Right renal pelvis (tissue), 4 donors: ENCODE measurements around the gene BCL11B. TPM values are rescaled to one million over a fixed set of nuclear protein-coding genes. Genes with fewer than 3 reads are reported as not detected.

Experiments used
- DNase-seq, 4 donors: peaks; one replicate each; pipeline ENCODE4 v3.0.0-alpha.2; 2013; ENCODE audit warnings: low read depth in 4 of 4, low spot score in 3 of 4, missing footprints in 1 of 4
- polyA plus RNA-seq, 4 donors: library from polyadenylated mRNA; unstranded; fragments of 120-200 nt; gene quantifications; one replicate each; pipeline ENCODE4 v1.2.1, GENCODE V29; 2013; ENCODE audit not compliant: insufficient read length in 4 of 4

Gene BCL11B
- polyA plus RNA-seq, 4 donors, result 2.3 to 2.6 (median 2.4) TPM

DNA sequence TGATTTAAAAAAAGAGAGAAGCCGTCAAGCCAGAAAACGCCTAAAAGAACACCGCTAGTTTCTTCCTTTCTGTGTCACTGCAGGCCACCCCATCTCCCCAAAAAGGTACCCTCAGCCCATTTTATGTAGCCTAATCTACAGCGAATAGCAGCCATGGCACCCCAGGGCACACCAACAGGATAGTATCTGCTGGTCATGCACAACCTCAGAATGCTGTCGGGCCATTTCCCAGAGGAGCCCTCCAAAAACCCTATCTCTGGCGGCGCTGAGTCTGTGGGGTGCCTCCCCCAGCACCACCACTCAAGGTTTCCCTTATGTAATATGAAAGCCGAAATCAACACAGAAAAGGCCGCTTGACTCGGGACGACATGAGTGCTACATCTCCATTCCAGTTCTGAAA lies 98.9 kb downstream of the BCL11B start:
- no peak for DNase-seq

DNA sequence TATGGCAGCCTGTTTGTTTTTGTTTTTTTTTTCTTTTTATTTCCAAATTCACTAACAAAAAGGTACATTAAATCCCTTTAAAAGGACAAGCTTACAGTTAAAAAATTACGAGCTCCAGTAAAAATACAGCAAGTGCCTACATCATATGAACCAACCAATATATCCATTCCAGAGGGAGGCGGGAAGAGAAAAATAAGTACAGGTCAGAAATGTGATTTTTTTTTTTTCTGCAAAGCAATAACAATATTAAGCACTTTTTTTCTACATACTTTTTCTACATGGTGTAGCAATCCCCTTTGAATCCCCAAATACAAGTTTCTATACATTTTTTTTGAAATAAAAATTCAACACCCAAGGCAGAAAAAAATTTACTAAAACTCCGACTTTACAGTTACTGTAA lies 100.6 kb downstream of the BCL11B start:
- DNase-seq, result no peak

DNA sequence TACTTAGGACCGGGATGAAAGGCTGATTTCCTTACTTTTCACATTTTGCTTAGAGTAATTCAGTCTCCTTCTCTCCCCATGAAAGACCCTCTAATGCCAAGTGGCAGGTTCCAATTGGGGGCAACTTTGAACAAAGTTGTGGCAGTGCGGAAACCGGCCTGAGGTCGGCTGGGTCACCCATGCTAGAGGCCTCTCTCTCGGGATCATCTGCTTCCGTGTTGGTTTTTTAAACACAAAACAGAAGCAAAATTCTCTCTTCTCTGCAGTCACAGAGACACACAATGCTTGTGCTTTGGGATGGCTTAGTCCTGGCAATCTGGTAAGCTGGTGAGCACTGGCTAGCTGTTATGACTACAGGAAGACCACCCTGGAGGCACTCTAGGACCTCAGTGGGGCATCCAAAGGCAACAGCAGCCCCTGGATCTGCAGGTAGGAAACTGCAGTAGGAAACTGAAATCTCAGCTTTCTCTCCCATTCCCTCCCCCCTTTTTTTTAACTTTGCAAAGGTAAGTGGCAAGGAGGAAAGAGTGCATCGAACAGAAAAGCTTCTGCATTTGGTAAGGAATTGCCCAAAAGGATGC lies 102.1 kb downstream of the BCL11B start:
- DNase-seq, result no peak

DNA sequence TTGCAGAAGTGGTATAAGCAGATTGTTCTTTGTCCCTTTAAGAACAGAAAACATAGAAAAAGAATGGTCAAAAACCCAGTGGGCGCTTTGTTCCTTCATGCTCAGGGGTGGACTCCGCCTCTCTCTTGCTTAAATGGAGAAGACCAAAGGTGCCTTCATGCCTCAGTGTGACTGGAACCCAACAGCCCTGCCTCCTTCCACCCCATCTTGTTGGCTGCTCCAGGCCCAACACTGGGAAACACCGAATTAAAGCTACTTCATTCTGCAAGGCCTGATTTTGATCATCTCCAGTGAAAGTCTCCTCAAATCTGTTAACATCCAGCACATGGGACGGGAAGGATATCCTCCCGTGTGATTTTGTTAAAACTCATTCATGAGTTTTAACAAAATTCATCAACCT lies 103.7 kb downstream of the BCL11B start:
- DNase-seq, result no peak

DNA sequence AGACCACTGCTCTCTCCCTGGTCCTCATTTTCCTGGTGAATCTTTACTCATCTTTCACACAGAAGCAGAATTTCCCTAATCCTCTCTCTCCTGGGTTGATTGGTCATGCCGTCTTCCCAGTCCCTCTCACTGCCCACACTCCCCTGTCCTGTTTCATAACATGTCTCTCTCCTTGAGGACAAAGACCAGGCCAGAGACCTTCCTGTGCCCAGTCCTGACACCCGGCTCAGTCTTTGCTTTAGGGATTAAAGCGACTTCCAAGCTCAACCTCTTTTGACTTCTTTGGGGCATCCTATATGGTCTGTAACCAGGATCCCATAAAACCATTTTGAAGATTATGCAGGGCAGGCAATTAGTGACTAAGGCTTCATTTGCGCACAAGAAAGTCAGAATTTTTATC lies 105.5 kb downstream of the BCL11B start:
- DNase-seq, result no peak

DNA sequence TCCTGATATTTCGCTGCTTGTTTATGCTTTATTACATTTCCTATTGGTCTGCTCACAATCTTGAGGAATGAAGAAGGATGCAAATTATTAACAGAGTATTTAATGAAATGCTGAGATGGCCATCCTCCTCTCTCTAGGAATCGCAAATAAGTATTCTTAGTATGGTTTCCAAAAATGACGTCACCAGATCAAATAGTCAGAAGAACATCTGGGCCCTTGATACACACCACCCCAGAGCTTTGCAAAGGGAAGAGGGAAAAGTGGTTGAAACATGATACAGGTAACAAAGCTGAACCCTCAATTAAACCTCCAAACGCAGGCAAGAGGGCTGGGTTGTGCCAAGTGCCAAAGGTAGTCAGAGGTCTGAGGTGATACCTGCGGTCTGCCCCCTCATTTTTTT lies 107.3 kb downstream of the BCL11B start:
- DNase-seq, result no peak

DNA sequence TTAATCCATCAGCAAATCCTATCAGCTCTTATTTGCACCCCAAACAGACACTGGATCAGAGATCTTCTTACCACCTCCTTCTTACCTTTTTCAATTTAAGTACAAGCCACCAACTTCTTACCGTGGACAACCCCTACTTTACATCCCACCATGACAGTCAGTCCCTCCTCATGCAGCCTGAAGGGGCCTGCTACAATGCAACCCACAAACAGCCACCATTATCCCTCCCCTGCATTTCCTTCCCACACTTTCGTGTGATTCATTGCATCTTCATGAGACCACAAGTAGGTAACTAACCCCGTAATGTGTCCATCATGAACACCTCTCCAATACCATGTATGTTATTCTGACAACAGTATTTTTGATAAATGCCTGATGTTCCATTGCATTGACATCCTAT lies 108.6 kb downstream of the BCL11B start:
- DNase-seq, result no peak

DNA sequence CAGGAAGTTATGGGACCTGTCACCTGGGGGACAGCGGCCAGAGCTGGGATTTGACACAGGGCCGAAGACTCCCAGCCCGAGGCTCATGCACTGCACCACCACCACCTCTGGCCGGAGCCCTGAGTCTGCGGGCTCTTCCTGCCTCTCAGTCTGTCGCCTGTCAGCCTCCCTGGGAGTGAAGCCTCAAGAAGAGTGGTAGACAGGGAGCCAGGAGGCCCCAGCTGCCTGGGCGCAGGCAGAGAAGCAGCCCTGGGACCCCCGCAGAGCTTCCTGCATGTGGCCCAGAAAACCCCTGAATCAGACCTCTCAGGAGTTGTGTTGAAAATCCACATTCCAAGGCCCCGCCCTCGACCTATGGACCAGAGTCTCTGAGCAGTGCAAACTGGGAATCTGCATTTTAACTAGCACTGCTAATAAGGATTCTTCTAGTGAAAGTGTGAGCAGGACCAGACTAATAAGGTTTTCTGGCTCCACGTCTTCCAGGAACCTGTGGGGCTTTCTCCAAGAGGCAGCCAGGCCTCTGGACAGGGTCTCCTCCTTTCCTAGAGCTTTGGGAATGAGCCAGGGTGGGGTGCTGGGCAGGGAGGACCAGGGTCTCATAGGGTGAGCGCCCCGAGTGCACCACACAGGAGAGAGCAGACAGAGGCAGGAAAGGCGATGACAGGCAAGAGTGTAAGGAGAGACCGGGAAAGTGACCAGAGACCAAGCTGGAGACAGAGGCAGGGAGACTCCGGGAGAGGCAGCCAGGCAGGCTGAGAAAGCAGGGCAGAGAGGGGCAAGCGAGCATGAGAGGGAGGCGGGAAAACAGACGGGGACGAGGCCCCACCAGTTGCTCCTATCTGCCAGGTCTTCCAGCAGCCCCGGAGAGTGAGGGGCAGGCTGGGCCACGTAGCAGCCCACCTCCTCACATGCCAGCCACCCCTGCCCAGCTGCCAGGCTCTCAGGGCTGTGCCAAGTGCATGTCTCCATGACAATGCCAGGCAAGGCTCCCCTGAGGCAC lies 112.4 kb downstream of the BCL11B start:
- no peak for DNase-seq

DNA sequence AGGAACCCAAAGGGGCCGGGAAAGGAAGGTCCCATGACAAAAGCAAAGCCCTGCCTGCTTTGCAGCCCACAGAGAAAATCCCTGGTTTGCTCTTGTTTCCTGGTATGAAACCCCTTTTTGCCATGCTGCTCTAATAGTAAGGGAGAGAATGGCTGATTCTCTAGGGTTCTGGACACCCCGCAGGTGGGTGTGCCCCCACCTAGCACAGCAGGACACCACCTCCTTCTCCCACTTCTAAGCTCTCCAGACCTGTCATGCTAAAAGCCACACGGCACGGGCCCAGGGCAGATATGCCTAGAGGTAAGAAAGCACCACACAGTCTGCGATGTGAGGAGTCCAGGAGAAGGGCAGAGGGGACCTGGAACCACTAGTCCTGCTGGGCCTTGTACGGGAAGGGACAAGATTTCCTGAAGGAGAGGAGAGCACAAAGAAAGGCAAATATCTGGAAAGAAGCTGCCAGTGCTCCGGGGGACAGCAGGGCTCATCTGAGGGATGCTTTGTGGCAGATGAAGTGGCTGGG lies 113.3 kb downstream of the BCL11B start:
- no peak for DNase-seq

DNA sequence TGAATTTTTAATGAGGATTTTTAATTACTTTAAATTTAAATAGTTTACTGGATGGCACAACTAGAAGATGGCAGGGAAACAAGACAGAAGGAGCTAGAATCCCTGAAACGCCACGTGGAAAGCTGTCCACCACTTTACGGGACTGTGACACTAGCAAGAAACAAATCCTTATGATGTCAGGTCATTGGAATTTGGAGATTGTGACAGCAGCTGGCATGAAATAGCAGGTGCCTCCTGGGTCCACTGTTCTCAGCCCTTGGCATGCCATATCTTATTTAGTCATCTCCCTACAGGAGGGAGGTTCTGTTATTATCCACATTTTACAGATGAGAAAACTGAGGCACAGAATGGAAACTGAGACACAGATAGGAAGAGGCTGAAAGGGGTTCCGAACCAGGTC lies 113.8 kb downstream of the BCL11B start:
- no peak for DNase-seq

DNA sequence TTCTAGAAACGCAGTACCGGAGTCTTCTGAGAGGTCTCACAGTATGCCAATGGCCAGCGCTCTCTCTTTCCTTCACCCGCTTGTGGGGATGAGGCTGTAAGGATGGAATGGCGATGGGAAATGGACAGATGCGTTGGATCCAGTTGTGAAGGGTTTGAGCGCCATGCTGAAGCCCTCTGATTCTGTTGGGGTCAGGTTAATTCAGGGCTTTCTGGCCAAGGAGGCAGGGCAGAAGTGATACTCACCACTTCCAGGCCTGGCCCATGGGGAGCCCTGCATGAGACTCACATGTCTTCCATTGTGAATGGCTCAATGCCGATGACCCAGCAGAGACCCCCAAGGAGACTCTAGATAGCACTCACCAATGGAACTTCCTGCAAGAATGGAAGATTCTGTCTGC lies 114.3 kb downstream of the BCL11B start:
- no peak for DNase-seq

DNA sequence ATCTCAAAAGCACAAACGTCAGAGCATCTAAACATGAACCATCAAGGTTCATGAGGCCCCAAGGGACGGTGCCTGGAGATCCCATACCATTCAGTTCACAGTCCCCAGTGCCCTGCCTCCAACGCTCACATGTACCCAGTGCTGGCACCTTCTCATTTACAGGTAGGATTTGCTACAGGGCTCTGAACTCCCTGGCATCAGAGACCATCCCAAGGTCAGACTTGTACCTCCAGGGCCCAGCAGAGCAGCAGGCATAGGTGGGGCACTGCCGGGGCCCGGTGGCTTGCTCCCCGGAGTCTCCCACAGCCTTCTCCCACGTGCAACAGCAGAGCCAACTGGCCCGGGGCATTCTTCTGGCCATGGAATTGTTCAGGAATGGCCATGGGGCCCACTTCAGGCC lies 114.8 kb downstream of the BCL11B start:
- no peak for DNase-seq

DNA sequence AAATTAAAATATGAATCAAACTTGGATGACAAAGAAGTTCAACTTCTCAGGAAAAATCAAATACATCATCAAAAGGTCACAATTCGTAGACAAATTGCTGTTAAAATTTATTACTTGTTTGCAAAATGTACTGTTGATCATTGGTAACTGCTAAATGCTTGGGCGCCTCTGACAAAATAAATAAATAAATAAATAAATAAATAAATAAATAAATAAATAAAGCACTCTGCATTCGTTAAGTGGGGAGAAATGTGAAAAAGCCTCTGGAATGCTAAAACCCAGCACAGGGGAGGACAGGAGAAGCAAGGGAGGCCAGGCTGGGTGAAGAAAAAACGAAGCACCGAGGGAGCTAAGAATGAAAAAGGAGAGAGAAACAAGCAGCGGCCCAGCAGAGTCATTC lies 115.2 kb downstream of the BCL11B start:
- DNase-seq, result no peak

DNA sequence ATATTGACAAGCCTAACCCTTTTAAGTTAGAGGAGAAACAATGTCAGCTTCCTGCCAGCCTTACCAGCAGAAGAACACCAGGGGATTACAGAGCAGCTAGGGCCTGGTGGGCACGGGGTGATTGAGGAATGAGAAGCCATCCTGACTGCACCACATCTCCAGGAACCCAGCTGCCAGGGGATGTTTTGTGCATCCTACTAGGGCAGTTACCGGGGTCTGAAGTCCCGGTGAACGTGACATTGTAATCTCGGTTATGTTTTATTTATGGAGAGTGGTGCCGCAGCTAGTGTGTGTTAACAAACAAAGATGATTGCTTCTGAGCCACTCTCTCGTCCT lies 115.9 kb downstream of the BCL11B start:
- DNase-seq, result no peak

DNA sequence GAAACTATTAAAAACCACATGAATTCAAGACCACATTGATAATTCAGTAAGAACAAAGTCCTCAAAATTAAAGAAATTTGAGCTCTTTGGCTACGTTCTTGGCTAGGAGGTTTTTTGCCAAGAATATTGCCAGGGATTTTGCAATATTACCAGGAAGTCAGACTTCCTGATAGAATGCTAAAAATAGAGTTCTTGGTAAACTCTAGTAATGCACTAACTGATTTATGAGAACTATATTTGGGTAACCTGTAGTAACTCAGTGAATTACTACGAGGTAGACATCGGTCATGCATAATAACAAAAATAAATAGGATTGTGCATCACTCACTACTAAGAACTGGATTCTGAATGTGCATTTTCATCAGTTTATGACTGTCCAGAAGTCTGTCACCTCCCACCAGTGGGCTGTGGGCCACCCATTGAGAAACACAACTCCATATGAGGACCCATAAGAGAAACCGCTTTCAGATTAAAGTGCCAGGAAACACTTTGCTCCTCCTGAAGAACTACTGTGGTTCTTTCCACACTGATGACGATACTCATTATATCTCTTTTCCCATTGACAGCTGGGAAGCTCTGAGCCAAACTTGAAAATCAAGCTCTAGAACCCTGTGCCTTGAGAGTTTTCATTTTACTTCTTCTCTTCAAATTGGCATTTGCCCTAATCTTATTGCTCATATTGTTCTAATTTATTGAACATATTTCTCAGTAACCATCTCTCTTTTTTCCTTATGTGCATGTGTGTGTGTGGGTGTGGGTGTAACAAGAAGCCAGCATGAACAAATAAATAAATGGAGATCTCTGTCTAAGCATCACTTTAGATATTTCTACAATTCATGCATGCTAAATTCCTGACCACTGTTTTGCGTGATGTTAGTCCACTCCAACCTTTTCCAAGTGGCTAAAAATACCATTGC lies 116.6 kb downstream of the BCL11B start:
- DNase-seq, result no peak

DNA sequence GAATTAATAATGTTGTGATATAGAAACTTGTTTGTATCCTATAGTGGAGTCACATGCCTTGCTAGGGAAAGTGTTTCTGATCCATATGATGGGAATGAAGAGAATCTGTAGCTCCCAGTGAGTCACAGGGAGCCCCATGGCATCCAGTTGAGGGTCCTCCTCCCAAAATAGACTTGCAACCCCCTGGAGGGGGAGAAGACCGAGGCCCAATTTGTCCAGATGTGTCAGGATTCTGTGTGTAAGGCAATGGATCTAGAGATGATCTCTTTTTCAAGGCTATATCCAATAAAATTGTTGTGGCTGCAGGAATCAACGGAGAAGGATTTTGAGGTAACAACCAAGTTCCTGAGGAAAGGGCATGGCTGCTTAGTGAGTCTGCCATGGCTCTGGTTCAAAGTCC lies 121.8 kb downstream of the BCL11B start:
- no peak for DNase-seq

DNA sequence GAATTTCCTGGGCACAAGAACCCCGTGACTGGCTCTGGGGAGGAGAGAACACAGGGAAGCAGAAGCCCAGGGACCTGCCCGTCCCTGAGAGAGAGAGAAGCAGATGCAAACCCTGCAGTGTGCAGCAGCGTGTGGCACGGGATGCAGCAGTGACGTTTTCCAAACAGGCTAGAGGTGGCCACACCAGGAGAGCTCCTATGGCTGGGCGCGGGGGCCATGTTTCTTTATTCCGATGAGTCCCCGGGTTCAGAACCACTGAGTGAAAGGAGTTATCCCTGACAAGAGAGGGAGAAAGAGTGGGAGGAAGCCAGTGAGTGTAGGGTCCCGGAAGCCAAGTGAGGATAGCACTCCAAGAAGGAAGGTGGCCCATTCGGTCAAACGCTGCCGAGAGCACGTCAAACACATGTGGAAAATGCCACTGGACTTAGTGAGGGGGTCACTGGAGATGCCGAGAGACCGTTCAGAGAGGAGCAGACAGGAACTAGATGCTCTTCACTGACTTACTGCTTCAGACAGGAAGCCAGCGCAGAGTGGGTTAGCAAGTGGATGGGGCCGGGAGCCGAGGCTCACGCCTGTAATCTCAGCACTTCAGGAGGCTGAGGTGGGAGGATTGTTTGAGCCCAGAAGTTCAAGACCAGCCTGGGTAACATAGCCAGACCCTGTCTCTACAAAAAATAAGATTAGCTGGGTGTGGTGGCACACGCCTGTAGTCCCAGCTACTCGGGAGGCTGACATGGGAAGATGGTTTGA lies 123.0 kb downstream of the BCL11B start:
- no peak for DNase-seq

DNA sequence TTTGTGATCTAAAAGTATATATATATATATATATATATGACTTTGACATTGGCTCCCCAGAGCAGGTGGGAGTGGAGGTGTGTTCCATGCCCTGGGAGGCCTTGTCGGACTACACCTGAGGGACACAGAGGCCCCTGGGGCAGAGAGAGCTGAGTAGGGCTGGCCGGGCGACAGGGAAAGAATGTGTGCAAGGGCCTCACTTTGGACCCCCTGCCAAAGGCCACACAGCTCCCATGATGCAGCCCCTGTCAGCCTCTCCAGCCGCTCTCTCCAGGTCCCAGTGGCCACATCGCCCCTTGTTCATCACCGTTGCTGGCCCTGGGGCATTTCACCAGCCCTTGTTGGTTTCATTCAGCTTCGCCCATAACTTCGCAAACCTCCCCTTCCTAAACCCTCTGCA lies 123.9 kb downstream of the BCL11B start:
- no peak for DNase-seq

DNA sequence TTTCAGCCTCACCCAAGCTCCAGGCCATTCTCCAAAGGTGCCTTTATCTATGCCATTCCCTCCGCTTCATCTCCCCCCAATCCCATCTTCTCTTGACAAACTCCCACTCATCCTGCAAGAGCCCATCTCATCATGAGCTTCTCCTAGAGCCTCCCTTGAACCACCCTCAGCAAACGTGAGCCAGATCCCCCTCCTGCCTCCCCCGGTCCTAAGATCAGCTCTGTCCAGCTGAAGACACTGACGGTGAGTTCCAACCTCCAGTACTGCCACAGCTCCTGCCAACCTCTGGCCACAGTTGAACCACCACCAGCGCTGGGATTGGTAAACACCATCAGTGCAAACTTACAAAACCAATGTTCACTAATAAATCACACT lies 124.6 kb downstream of the BCL11B start:
- DNase-seq, result no peak

DNA sequence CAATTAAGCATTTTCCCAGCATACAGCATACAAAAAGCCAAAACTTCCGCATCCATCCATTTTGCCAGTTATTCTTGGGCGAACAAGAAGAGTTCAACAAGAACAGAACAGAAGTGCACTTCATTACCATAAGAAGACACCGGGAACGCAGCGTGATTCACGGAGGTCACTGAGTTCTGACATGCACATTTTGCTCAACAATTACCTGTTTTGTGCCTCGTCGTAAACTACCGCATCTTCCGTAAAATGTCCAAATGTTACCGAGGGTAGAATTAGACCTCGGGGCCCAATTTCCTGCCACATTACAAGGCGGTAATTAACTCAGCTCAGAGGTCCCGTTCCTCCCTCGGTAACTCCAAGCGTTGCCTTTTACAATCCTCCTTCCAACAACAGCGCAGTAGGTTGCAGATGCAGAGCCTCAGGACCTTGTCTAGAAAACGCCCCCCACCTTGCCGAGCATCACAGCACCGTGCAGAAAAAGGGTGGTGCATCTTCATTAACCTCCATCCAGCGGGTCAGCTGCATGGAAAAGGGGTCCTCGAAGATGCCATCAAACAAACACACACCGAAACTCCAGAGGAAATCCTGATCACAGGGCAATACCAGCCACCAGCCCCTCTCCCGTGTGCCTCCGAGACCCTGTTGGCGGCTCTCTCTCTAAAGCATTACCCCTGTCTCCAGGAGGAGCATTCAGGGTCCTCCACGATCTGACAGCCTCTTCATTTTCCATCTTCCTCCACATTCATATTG lies 125.2 kb downstream of the BCL11B start:
- no peak for DNase-seq
